Measurements from ENCODE around the gene HDAC10.

HDAC10 gene

GRCh38 chr22:50229370-50229769 lies 21.7 kb downstream of the HDAC10 start:
- DNase-seq = no peak

GRCh38 chr22:50228366-50228765 lies 22.7 kb downstream of the HDAC10 start:
- no peak for DNase-seq

- DNase-seq = no peak
Observed at GRCh38 chr22:50227579-50228215, 23.4 kb downstream of the HDAC10 start.

GRCh38 chr22:50226875-50227165 lies 24.2 kb downstream of the HDAC10 start:
- no peak for DNase-seq

GRCh38 chr22:50226063-50226874 lies 24.8 kb downstream of the HDAC10 start:
- no peak for DNase-seq

- DNase-seq = no peak
Observed at GRCh38 chr22:50225200-50225969, 25.7 kb downstream of the HDAC10 start.

- DNase-seq = no peak
Observed at GRCh38 chr22:50224071-50224470, 27.0 kb downstream of the HDAC10 start.

- no peak for DNase-seq
Observed at GRCh38 chr22:50222508-50222907, 28.6 kb downstream of the HDAC10 start.

GRCh38 chr22:50221410-50222300 lies 29.4 kb downstream of the HDAC10 start:
- DNase-seq = no peak

GRCh38 chr22:50220603-50221409 lies 30.3 kb downstream of the HDAC10 start:
- no peak for DNase-seq

- DNase-seq = no peak
Observed at GRCh38 chr22:50219800-50220602, 31.1 kb downstream of the HDAC10 start.

- no peak for DNase-seq
Observed at GRCh38 chr22:50218996-50219727, 31.9 kb downstream of the HDAC10 start.

GRCh38 chr22:50218153-50218995 lies 32.7 kb downstream of the HDAC10 start:
- no peak for DNase-seq

GRCh38 chr22:50217543-50218152 lies 33.4 kb downstream of the HDAC10 start:
- no peak for DNase-seq

- no peak for DNase-seq
Observed at GRCh38 chr22:50216684-50217520, 34.2 kb downstream of the HDAC10 start.

GRCh38 chr22:50216055-50216683 lies 34.9 kb downstream of the HDAC10 start:
- DNase-seq = no peak

GRCh38 chr22:50215297-50216054 lies 35.6 kb downstream of the HDAC10 start:
- no peak for DNase-seq
